K562 (cell line): ENCODE measurements around the gene ASIC3. TPM values are rescaled to one million over a fixed set of nuclear protein-coding genes. Genes with fewer than 3 reads are reported as not detected.

Experiments
- ARID3A ChIP-seq: IDR thresholded peaks from 2 replicates; pipeline ENCODE4 v1.6.1; 2012; ENCODE audit warnings: low read depth, low read length, improper control_type of control experiment, borderline replicate concordance
- CBX3 ChIP-seq, 2 experiments: IDR thresholded peaks; 1 replicate in 1 of 2; 2 replicates in 1 of 2; pipeline ENCODE4 v1.6.1; 2012; ENCODE audit warnings: inconsistent platforms in 2 of 2, low read length in 2 of 2, borderline replicate concordance in 1 of 2, control low read depth in 1 of 2
- HNRNPLL ChIP-seq: fragments of 200-400 bp; formaldehyde crosslinking; IDR thresholded peaks from 2 replicates; pipeline ENCODE4 v1.6.1; 2017; ENCODE audit warnings: low read length, low read depth, mild to moderate bottlenecking; ENCODE audit not compliant: poor library complexity, severe bottlenecking
- IRF2 ChIP-seq: sonication (generic); formaldehyde crosslinking; IDR thresholded peaks from 2 replicates; pipeline ENCODE4 v1.8.1; 2022; ENCODE audit warnings: mild to moderate bottlenecking, missing genetic modification reagents
- MBD1 ChIP-seq: fragments of 250-450 bp; sonication (Bioruptor Pico); IDR thresholded peaks from 2 replicates; pipeline ENCODE4 v1.8.0; 2022; ENCODE audit warnings: inconsistent platforms
- MTA2 ChIP-seq: fragments of 450-650 bp; IDR thresholded peaks from 2 replicates; pipeline ENCODE4 v1.6.1; 2016; ENCODE audit warnings: low read depth
- POLR2AphosphoS5 ChIP-seq: IDR thresholded peaks from 2 replicates; pipeline ENCODE4 v1.6.1; 2011; ENCODE audit warnings: mild to moderate bottlenecking, low read depth, low read length, moderate library complexity; ENCODE audit not compliant: control insufficient read depth, insufficient read depth
- PREB ChIP-seq: sonication (generic); formaldehyde crosslinking; IDR thresholded peaks from 2 replicates; pipeline ENCODE4 v1.8.1; 2023; ENCODE audit warnings: mild to moderate bottlenecking, missing genetic modification reagents
- SMARCC2 ChIP-seq: fragments of 450-650 bp; IDR thresholded peaks from 2 replicates; pipeline ENCODE4 v1.6.1; 2017; ENCODE audit warnings: antibody characterized with exemption, moderate library complexity, mild to moderate bottlenecking, low read depth
- SP1 ChIP-seq: sonication (generic); formaldehyde crosslinking; IDR thresholded peaks from 2 replicates; pipeline ENCODE4 v1.8.1; 2022; ENCODE audit warnings: mild to moderate bottlenecking, missing genetic modification reagents
- ZBTB33 ChIP-seq: sonication (generic); formaldehyde crosslinking; IDR thresholded peaks from 2 replicates; pipeline ENCODE4 v1.8.1; 2023; ENCODE audit warnings: mild to moderate bottlenecking, missing genetic modification reagents
- polyA plus RNA-seq, 8 experiments: library from polyadenylated mRNA; depleted of rRNA in 4 of 8; stranded (reverse) in 5 of 8; unstranded in 3 of 8; fragments of >200 nt; fragmentation: Nextera tagmentation in 2 of 8; fragmentation: Illumina TruSeq in 1 of 8; extraction: Ambion mirVana in 2 of 8; extraction: Trizol in 1 of 8; gene quantifications; 2 replicates each; pipeline versions ENCODE4 v1.2.1 to v1.2.3, GENCODE V29; 2011 to 2014; ENCODE audit warnings: inconsistent platforms in 1 of 8, missing spikeins in 1 of 8
- total RNA-seq, 7 experiments: library from RNA; depleted of rRNA in 6 of 7; stranded (reverse); fragments of >200 nt in 6 of 7; fragmentation: Illumina TruSeq in 2 of 7; extraction: Trizol in 2 of 7; gene quantifications; 2 replicates each; pipeline versions ENCODE4 v1.2.1 to v1.2.3, GENCODE V29; 2011 to 2021; ENCODE audit warnings: low replicate concordance in 1 of 7

ASIC3 gene
- total and polyA plus RNA-seq, 9 of the 15 experiments (the other 6 are each of a cell fraction or from before 2014, with no cell fraction given), result 0.11 to 5.0 (median 0.87) TPM

GRCh38 chr7:151010307-151011096 lies 37.8 kb upstream of the ASIC3 start (continued):
- TF ChIP-seq ARID3A (no peak), MTA2 (no peak), SP1 (peak; percentile 78), HNRNPLL (peak; percentile 57), IRF2 (CRISPR knock-in tag) (no peak), ZBTB33 (CRISPR knock-in tag) (0 out of 2 replicates have a peak, but pooled peaks have one; percentile 25), POLR2AphosphoS5 (peak; percentile 9; the same call in 1 of the 2 replicates), SMARCC2 (no peak), PREB (CRISPR knock-in tag) (no peak), CBX3 (IDR thresholded peaks at IDR 0.05; ENCODE audit: borderline replicate concordance in 1 of 2, low read length in 2 of 2) (peak in 1 of 2 experiments; percentile 52; a peak in 1 of 3 replicates), MBD1 (no peak)
